Upper lobe of left lung (tissue), 4 donors: ENCODE results near the gene ARHGEF7.

Experiments
- EP300 ChIP-seq, 4 donors: sonication (generic); formaldehyde crosslinking; IDR thresholded peaks; one replicate each; pipeline ENCODE4 v1.5.1; 2017; ENCODE audit warnings: antibody characterized with exemption in 4 of 4, control low read depth in 2 of 4
- POLR2A ChIP-seq, 4 donors: fragments of 450-650 bp; IDR thresholded peaks; one replicate each; pipeline ENCODE4 v1.5.1; 2016 to 2017; ENCODE audit warnings: antibody characterized with exemption in 4 of 4, mild to moderate bottlenecking in 2 of 4
- POLR2AphosphoS5 ChIP-seq, 2 donors: sonication (generic); formaldehyde crosslinking; IDR thresholded peaks; one replicate each; pipeline ENCODE4 v1.5.1; 2017; ENCODE audit warnings: antibody characterized with exemption in 2 of 2
- TF ChIP-seq, protein P1 (sequence below), 6 experiments: fragments of 450-650 bp in 4 of 6; fragments of 200-600 bp in 2 of 6; sonication (generic) in 2 of 6; IDR thresholded peaks; one replicate each; pipeline ENCODE4 v1.5.1; 2016 to 2019; ENCODE audit warnings: antibody characterized with exemption in 6 of 6

DNA sequence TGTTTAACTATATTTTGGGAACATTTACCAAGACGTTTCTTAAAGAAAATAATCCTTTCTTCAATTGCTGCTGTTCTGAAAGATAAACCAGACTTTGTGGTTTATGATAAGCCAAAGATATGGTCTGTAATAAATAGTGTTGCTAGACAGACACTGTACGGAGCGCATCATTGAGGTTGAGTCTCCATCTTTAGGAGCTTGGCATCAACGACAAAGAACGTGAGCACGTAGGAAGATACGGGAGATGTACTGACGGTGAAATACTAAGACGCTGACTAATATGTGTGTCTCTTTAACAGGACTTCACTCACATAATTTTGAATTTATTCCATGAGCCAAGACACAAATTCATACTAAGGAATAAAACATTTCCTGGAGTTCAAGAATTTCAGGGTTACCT is 221.6 kb downstream of the ARHGEF7 start:
- TF ChIP-seq POLR2AphosphoS5 (IDR thresholded peaks at IDR 0.05) (no peak), POLR2A (IDR thresholded peaks at IDR 0.05) (no peak), EP300 (IDR thresholded peaks at IDR 0.05) (no peak)
- TF ChIP-seq, protein P1, sequence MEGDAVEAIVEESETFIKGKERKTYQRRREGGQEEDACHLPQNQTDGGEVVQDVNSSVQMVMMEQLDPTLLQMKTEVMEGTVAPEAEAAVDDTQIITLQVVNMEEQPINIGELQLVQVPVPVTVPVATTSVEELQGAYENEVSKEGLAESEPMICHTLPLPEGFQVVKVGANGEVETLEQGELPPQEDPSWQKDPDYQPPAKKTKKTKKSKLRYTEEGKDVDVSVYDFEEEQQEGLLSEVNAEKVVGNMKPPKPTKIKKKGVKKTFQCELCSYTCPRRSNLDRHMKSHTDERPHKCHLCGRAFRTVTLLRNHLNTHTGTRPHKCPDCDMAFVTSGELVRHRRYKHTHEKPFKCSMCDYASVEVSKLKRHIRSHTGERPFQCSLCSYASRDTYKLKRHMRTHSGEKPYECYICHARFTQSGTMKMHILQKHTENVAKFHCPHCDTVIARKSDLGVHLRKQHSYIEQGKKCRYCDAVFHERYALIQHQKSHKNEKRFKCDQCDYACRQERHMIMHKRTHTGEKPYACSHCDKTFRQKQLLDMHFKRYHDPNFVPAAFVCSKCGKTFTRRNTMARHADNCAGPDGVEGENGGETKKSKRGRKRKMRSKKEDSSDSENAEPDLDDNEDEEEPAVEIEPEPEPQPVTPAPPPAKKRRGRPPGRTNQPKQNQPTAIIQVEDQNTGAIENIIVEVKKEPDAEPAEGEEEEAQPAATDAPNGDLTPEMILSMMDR (IDR thresholded peaks at IDR 0.05): no peak
